Mucosa of descending colon (tissue), 3 donors: Measurements from ENCODE around the gene BDKRB2. TPM values are rescaled to one million over a fixed set of nuclear protein-coding genes. Genes with fewer than 3 reads are reported as not detected.
"Not testable (repeated sequence)": the region's sequence is repeated elsewhere in the genome, so short reads cannot be mapped to it uniquely, and the experiment has no call there.

ENCODE experiments used
- ATAC-seq: fragments of 200-7000 bp; cut with Tn5 transposase; one replicate; pipeline ENCODE4 v1.9.1; 2020; ENCODE audit warnings: mild to moderate bottlenecking, moderate library complexity
- DNase-seq, 3 donors: peaks; one replicate each; pipeline ENCODE4 v3.0.0-alpha.2; 2020
- H3K36me3 ChIP-seq: fragments of 200-600 bp; one replicate; pipeline ENCODE4 v1.8.0; 2021; ENCODE audit warnings: low read depth, mild to moderate bottlenecking
- H3K4me1 ChIP-seq: fragments of 200-600 bp; one replicate; pipeline ENCODE4 v1.8.0; 2021; ENCODE audit warnings: low read depth, mild to moderate bottlenecking
- H3K4me3 ChIP-seq: fragments of 200-600 bp; one replicate; pipeline ENCODE4 v1.8.0; 2021; ENCODE audit warnings: mild to moderate bottlenecking
- H3K9me3 ChIP-seq: fragments of 200-600 bp; one replicate; pipeline ENCODE4 v1.8.0; 2021; ENCODE audit warnings: mild to moderate bottlenecking
- CTCF ChIP-seq: fragments of 200-600 bp; IDR thresholded peaks from one replicate; pipeline ENCODE4 v1.8.0; 2022; ENCODE audit warnings: antibody characterized with exemption, mild to moderate bottlenecking
- intact Hi-C, 2 donors: fragments of 100-400 bp; cut with DNase I in 1 of 2; cut with micrococcal nuclease in 1 of 2; formaldehyde crosslinking; loops; one replicate each; pipeline versions ENCODE4 v1.11.0 to v1.11.1; 2022; cut with DNase I, micrococcal nuclease
- total RNA-seq, 3 donors: library from RNA; stranded (reverse); fragmentation: NEBNext Ultra II Directional in 2 of 3; extraction: Animal tissue kit (Norgen Biotek cat#: 25700) in 2 of 3; gene quantifications; one replicate each; pipeline versions ENCODE4 v1.2.1 to v1.2.4, GENCODE V29; 2021 to 2023
- donor health status: DM: no; HTN: no; CAD: no; lungs with moderate emphysema.
- donor health status: DM: no; HTN: no; CAD: no.
- donor health status: DM: no; HTN: yes; CAD: no.

The BDKRB2 gene
- total RNA-seq, 3 donors from 2014 or later, result 18.7 to 38.6 (median 25.4) TPM

- TF ChIP-seq CTCF, result no peak
- intact Hi-C loops, result no loop called here
- DNase-seq, result peak in 1 of 3 donors; percentile 78
- no peaks in the 10 kb centered on the region for H3K9me3 ChIP-seq
- H3K36me3 ChIP-seq, result no peaks in the 10 kb centered on the region
- H3K4me1 ChIP-seq, result peaks cover 5% of the 10 kb centered on the region
- peak; percentile 91 for ATAC-seq
- no peak overlapping the region for H3K4me3 ChIP-seq
These were observed 35.1 kb downstream of the BDKRB2 start for GRCh38 chr14:96239711-96240141.

- no peaks in the 10 kb centered on the region for H3K9me3 ChIP-seq
- DNase-seq (no peak), ATAC-seq (no peak)
- intact Hi-C loops, result no loop called here
- H3K36me3 ChIP-seq, result no peaks in the 10 kb centered on the region
- no peak overlapping the region for H3K4me3 ChIP-seq
- no peak for TF ChIP-seq CTCF
- peaks cover 5% of the 10 kb centered on the region for H3K4me1 ChIP-seq
These were observed 36.0 kb downstream of the BDKRB2 start for GRCh38 chr14:96240641-96241040.

GRCh38 chr14:96242126-96242525, 37.5 kb downstream of the BDKRB2 start:
- intact Hi-C loops, result no loop called here
- Histone ChIP-seq H3K4me1 (peaks cover 5% of the 10 kb centered on the region), H3K9me3 (no peaks in the 10 kb centered on the region), H3K36me3 (no peaks in the 10 kb centered on the region), H3K4me3 (no peak overlapping the region)
- DNase-seq, result peak in 1 of 3 donors; percentile 19
- no peak for TF ChIP-seq CTCF
- ATAC-seq, result no peak

GRCh38 chr14:96243785-96244184, 39.1 kb downstream of the BDKRB2 start:
- H3K4me1 ChIP-seq, result peaks cover 5% of the 10 kb centered on the region
- intact Hi-C loops, result no loop called here

GRCh38 chr14:96245074-96245473, 40.4 kb downstream of the BDKRB2 start:
- H3K9me3 ChIP-seq, ATAC-seq, H3K36me3 ChIP-seq, DNase-seq, H3K4me1 ChIP-seq, intact Hi-C loops, H3K4me3 ChIP-seq: not testable (repeated sequence)

More at GRCh38 chr14:96243785-96244184, 39.1 kb downstream of the BDKRB2 start:
- DNase-seq, result no peak
- Histone ChIP-seq H3K36me3 (no peaks in the 10 kb centered on the region), H3K9me3 (no peaks in the 10 kb centered on the region), H3K4me3 (no peak overlapping the region)
- no peak for TF ChIP-seq CTCF
- ATAC-seq, result no peak

GRCh38 chr14:96245710-96246538, 41.3 kb downstream of the BDKRB2 start:
- intact Hi-C loops, result no loop called here
- Histone ChIP-seq H3K9me3 (no peaks in the 10 kb centered on the region), H3K36me3 (no peaks in the 10 kb centered on the region), H3K4me1 (no peaks in the 10 kb centered on the region), H3K4me3 (no peak overlapping the region)
- DNase-seq (no peak), ATAC-seq (no peak)
- TF ChIP-seq CTCF, result no peak
